ENCODE measurements around the gene SORL1-AS1.

The SORL1-AS1 gene

GRCh38 chr11:121476379-121477032 lies 23.7 kb upstream of the SORL1-AS1 start:
- peak overlapping the region; percentile 31; the same call in 1 of the 2 replicates for H3K27ac ChIP-seq
- ChIA-PET CTCF (interaction anchor here (0.6 kb wide), 1 partner anchor 9 kb away, joined by 3 read pairs; no protein-coding TSS in a partner anchor), POLR2A (ENCODE audit: low non-redundant PET) (no interaction called here)
- no peak for TF ChIP-seq CTCF (conservative IDR thresholded peaks at IDR 0.05; ENCODE audit: low read depth)
- peak; percentile 49 for DNase-seq (ENCODE audit: low spot score)

GRCh38 chr11:121474680-121475079 lies 21.9 kb upstream of the SORL1-AS1 start:
- no peak for TF ChIP-seq CTCF (conservative IDR thresholded peaks at IDR 0.05; ENCODE audit: low read depth)
- no peak for DNase-seq (ENCODE audit: low spot score)
- ChIA-PET POLR2A (ENCODE audit: low non-redundant PET) (no interaction called here), CTCF (interaction anchor here (0.6 to 1.3 kb wide), 2 partner anchors 22 to 1172 kb away, joined by 4 to 6 read pairs; partner anchors contain the start of gene SORL1)
- no peak overlapping the region for H3K27ac ChIP-seq

- no peak overlapping the region for H3K27ac ChIP-seq
- ChIA-PET CTCF (no interaction called here), POLR2A (ENCODE audit: low non-redundant PET) (no interaction called here)
- DNase-seq (ENCODE audit: low spot score) = no peak
- no peak for TF ChIP-seq CTCF (conservative IDR thresholded peaks at IDR 0.05; ENCODE audit: low read depth)
Measured at GRCh38 chr11:121473064-121473777, 20.5 kb upstream of the SORL1-AS1 start.

GRCh38 chr11:121472312-121472711 lies 19.5 kb upstream of the SORL1-AS1 start:
- POLR2A ChIA-PET (ENCODE audit: low non-redundant PET) = no interaction called here
- no peak overlapping the region for H3K27ac ChIP-seq
- no peak for DNase-seq (ENCODE audit: low spot score)
- CTCF ChIA-PET = no interaction called here
- TF ChIP-seq CTCF (conservative IDR thresholded peaks at IDR 0.05; ENCODE audit: low read depth) = no peak

GRCh38 chr11:121471167-121471566 lies 18.4 kb upstream of the SORL1-AS1 start:
- DNase-seq (ENCODE audit: low spot score) = no peak
- no peak for TF ChIP-seq CTCF (conservative IDR thresholded peaks at IDR 0.05; ENCODE audit: low read depth)
- ChIA-PET CTCF (interaction anchor here (0.6 kb wide), 1 partner anchor 32 kb away, joined by 4 read pairs; no protein-coding TSS in a partner anchor), POLR2A (ENCODE audit: low non-redundant PET) (no interaction called here)
- no peak overlapping the region for H3K27ac ChIP-seq

GRCh38 chr11:121469910-121470309 lies 17.1 kb upstream of the SORL1-AS1 start:
- no peak for DNase-seq (ENCODE audit: low spot score)
- no peak overlapping the region for H3K27ac ChIP-seq
- ChIA-PET CTCF (interaction anchor here (0.6 kb wide), 1 partner anchor 270 kb away, joined by 7 read pairs; no protein-coding TSS in a partner anchor), POLR2A (ENCODE audit: low non-redundant PET) (no interaction called here)
- TF ChIP-seq CTCF (conservative IDR thresholded peaks at IDR 0.05; ENCODE audit: low read depth) = no peak
